GM19372 (cell line): Measurements from ENCODE around the gene GPS2.

Source experiments
- ATAC-seq: cut with Tn5 transposase; IDR thresholded peaks from one replicate; pipeline ENCODE4 v1.9.1; 2021; ENCODE audit warnings: mild to moderate bottlenecking, low read depth, moderate library complexity; ENCODE audit not compliant: unreplicated experiment

GPS2 gene

DNA sequence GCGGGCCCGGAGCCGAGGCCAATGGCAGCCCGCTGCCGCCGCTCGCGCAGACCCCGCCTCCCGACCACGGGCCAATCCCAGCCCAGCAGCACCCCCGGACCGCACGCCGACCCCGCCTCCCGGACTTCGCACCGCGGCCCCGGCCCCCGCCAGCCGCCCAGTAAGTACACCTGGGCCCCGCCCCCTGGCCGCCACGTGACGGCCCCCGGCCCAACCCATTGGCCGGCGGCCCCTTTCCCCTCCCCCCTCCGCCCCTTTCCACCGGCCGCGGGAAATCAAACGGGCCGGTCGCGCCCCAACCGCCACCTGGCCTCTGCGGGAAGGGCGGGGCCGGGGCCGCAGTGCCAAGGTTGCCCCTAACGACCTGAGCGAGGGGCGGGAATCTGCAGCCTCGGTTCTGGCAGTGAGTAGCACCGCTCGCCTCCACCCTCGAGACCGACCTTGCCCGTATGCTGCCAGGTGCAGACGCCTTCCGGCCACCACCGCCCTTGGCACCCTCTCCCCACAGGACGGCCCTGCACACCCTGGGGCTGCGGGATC lies 20.5 kb downstream of the GPS2 start, which contains the start of gene YBX2:
Gene YBX2 (minus strand): TSS at position 26 of the 540 bp plus-strand sequence. CDS start 139 bp downstream, outside the sequence.
- ATAC-seq = no peak

DNA sequence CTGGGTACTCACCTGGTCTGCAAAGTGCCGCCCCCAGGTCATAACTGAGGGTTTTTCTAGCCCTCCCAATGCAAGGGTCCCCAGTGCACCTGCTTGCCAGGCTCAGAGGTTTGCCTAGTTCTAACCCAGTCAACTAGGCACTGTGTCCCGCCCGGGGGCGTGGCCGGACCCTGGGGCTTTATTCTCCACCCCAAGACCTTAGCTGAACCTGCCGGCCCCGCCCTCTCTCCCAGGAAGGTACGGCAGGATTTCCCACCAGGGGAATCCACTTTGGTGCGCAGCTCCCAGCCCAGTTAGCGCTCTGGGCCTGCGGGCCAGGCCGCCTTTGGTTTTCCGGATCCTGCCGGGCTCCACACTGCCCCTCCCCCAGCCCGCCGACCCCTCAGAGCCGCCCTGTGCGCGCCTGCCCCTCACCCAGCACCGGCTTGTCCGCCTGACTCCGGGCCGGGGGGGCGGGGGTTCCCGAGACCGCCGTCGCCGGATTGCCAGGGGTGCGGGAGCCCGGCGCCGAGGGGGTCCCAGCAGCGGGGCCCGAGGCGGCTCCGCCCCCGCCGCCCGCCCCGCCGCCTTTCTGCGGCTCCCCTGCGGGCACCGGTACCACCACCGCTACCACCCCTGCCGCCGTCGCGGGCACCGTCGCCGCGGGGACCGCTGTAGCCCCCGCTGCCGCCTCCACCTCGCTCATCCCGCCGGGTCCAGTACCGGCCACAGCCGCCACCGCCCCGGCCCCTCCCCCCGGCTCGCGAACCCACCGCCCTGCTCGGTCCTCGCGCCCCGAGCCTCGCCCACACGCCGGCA lies 21.1 kb downstream of the GPS2 start:
- no peak for ATAC-seq

DNA sequence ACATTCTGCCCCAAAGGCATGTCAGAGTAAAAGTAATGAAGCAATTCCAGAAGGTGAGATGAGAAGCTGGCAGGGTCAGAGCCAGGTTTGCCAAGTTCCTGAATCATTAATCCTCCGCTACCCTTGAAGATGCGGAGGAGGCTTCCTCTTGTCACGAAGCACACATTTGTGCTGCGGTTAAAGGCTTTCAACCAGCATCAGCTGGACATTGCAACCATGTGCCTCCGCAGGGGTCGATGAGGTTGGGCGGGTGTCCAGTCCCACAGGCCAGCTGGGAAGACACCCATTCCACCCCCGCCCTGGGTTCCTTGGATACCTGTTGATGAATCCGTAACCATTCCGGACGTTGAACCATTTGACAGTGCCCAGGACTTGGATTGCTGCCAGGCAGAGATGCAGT lies 22.0 kb downstream of the GPS2 start:
- ATAC-seq = no peak

DNA sequence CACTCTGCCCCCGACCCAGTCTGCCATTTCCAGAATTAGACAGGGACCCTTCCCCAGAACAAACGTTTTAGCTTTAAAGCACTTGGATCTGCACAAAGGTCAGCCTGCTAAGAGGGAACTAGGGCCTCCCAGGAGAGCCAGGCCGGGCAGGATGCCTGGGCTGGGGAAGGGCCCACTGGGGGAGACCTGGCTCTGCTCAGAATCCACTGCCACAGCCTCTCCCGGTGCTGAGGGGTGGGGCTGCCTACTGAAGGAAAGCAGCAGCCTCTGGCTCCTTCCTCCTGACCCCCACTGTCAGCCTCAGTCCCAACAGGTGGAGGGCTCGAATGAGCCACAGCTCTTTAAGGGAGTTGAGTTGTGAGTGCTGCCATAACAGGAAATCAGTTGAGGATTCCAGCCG lies 22.4 kb downstream of the GPS2 start:
- ATAC-seq = no peak

DNA sequence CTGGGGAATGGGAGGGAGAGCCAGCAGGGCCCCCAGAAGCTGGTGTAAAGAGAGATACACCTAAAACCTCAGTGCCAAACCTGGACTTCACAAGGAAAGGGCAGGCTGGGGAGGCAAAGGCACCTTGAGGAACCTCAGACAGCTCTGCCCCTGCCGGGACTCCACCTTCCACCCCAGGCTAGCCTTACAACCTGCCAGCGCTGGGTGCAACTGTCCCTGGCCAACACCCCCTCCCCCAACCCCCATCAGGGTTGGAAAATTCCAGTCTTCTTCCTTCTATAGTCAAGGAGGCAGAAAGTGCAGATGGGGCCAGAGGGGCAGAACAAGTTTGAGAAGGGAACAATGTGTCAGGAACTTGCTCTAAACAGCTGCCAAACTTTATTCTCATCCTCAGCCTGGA lies 23.0 kb downstream of the GPS2 start:
- no peak for ATAC-seq

DNA sequence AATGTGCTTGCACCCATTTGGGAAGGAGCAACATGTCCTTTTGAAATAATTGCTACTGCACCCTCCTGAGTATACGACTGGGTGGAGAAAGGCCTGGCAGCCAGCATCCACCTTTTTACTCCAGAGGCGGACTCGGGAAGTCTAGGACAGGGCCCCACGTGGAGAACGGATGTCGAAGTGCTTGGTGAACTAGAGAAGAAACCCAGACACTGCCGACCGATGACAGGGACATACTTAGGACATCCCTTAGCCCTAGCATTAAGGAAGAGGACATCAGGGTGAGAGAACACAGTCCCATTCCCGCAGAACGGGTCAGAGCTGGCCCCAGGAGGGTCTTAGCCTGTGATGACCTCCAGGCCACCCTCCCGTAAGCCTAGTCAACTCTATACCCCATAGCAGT lies 24.5 kb downstream of the GPS2 start:
- no peak for ATAC-seq

DNA sequence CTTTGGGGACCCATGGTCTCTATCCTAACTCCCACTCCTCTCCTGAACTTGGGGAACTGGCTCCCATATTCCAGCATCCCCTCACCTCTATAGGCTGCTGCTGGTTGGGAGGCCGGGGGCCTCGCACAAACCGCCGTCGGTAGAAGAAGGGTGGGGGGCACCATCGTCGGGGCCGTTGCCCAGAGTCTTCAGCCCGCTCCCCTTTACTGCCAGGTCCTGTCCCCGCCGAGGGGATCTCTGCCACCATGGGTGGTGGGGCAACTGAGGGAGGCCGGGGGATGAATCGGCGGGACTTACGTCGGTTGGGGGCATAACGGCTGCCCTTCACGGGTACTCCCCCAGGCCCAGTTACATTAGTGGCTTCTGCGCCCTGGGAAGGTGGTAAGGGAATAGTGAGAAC lies 25.0 kb downstream of the GPS2 start:
- ATAC-seq = no peak

DNA sequence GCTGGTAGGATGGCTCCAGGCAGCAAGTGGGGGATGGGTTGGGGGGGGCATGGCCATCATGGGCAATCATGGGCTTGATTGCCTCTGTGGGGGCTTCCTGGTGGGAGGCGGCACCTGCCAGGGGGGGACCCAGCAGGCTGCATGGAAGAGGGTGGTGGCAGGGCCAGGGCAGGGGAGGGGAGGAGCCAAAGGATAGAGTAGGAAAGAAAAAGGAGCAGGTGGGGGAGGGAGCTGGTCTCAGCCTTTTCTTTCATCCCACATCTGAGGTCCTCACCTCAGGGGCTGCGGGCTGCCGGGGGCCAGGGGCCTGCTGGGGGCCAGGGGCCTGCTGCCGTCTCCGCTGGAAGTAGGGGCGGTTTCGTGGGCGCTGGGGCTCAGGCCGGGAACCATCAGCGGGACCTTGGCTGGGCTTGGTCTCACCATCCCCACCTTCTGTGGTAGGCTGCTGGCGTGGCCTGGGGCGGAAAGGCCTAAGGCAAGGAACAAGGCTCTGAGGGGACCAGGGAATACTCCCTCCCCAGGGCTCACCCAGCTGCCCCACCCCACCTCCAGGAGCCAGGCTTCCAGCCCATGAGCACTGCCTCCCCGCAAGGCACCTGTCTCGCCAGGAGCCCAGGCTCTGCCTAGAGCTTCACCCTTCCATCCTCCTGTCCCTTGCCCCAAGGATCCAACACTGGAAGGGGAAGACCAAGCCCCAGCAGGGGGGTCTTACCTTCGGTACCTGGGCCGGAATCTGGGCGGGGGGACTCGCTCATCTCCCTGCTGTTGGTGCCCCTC lies 25.7 kb downstream of the GPS2 start:
- ATAC-seq = no peak

DNA sequence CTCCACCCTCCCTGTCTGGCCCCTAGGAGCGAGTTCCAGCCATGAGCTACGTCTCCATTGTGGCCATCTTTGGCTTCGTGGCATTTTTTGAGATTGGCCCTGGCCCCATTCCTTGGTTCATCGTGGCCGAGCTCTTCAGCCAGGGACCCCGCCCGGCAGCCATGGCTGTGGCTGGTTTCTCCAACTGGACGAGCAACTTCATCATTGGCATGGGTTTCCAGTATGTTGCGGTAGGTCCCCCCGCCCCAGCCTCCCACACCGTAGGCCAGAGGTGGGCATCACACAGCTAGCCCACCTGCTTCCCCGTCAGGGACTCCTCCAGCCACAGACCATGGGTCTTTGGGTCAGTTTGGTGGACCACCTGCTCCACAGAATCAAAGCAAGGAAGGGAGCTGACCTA lies 29.5 kb downstream of the GPS2 start:
- ATAC-seq = no peak

DNA sequence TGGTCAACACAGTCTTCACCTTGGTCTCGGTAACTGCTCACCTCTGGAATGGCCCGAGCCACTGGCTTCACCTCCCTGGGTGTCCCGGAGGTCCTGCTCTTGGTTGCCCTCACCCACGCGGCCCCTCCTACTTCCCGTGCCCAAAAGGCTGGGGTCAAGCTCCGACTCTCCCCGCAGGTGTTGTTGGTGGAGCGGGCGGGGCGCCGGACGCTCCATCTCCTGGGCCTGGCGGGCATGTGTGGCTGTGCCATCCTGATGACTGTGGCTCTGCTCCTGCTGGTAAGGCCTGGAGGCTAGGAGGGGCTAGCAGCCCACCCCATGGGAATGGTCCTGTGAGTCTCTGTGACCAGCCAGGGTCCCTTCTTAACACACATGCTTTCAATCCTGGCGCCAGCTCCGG lies 30.2 kb downstream of the GPS2 start:
- ATAC-seq = no peak

DNA sequence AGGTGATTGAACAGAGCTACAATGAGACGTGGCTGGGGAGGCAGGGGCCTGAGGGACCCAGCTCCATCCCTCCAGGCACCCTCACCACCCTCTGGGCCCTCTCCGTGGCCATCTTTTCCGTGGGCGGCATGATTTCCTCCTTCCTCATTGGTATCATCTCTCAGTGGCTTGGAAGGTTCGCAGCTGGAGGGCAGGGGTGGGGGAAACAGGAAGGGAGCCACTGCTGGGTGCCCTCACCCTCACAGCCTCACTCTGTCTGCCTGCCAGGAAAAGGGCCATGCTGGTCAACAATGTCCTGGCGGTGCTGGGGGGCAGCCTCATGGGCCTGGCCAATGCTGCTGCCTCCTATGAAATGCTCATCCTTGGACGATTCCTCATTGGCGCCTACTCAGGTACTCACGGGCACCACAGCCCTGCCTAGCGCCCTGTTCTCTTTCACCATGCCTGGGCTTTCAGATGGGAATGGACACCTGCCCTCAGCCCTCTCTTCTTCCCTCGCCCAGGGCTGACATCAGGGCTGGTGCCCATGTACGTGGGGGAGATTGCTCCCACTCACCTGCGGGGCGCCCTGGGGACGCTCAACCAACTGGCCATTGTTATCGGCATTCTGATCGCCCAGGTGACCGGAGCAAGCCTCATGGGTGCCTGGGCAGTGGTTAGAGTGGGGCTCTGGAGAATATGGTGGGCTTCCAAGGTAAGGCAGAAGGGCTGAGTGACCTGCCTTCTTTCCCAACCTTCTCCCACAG lies 31.5 kb downstream of the GPS2 start:
- ATAC-seq = no peak

DNA sequence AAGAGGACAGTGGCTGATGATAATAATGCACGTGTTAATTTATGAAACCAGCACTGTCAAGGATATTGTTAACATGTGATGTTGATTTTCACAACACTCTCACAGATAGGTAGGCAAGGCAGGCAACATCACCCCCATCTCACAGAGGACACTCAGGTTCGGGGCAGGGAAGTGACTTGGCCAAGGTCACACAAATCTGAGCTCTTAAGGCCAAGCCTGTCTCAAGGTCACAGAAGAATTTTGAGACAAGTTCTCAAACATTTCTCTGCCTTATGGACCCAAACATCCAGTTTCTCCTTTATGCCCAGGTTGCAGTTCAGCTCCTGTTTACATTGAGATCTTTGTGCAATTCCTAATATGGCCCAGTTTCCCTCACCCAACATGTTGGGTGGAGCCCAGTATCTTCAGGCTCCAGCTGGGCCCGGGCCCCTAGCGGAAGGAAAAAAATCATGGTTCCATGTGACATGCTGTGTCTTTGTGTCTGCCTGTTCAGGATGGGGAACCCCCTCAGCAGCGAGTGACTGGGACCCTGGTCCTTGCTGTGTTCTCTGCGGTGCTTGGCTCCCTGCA lies 32.3 kb downstream of the GPS2 start:
- no peak for ATAC-seq

DNA sequence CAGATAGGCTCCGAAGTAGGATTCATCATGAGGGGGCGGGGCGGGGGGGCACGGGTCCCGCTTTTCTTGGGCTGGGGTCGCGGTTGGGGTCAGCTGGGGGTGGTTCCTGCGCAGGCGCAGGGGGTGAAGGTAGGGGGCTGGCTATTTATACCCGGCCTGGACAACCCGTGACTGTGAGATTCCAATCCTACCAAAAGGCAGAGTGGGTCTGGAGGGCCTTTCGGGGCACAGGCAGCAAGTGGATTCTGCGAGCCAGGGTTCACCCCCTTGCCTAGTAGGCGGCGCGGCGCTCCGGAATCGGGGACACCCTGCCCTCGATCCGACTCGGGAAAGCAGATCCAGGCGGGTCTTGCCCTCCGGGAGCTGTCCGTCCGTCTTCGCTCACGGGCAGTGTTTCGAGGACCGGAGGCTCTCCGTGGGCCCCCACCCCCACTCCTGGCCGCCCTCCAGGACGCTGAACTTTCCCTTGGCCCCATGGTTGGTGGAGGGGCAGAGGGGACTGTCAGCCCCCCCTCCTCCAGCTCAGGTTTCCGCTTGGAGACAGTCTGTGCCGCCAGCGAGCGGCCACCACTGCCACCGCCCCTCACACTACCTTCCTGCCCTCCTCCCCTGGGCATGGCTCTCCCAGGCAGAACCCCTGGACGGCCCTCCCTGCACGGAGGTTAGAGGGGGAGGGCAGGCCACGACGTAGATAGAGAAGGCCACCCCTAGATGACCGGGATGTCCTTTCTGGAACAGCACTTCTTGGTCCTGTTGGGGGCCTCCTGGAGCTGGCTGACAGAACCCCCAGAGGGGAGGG lies 33.0 kb downstream of the GPS2 start:
- no peak for ATAC-seq

DNA sequence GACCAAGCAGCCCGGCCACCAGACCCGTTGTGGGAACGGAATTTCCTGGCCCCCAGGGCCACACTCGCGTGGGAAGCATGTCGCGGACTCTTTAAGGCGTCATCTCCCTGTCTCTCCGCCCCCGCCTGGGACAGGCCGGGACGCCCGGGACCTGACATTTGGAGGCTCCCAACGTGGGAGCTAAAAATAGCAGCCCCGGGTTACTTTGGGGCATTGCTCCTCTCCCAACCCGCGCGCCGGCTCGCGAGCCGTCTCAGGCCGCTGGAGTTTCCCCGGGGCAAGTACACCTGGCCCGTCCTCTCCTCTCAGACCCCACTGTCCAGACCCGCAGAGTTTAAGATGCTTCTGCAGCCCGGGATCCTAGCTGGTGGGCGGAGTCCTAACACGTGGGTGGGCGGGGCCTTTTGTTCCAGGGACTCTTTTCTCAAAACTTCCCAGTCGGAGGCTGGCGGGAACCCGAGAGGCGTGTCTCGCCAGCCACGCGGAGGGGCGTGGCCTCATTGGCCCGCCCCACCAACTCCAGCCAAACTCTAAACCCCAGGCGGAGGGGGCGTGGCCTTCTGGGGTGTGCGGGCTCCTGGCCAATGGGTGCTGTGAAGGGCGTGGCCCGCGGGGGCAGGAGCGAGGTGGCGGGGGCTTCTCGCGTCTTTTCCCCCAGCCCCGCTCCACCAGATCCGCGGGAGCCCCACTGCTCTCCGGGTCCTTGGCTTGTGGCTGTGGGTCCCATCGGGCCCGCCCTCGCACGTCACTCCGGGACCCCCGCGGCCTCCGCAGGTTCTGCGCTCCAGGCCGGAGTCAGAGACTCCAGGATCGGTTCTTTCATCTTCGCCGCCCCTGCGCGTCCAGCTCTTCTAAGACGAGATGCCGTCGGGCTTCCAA lies 33.8 kb downstream of the GPS2 start, which contains the start of gene SLC2A4:
Gene SLC2A4 (plus strand): TSS at position 645 of the 879 bp plus-strand sequence. CDS start 217 bp downstream, at position 862.
- ATAC-seq = peak; percentile 68

DNA sequence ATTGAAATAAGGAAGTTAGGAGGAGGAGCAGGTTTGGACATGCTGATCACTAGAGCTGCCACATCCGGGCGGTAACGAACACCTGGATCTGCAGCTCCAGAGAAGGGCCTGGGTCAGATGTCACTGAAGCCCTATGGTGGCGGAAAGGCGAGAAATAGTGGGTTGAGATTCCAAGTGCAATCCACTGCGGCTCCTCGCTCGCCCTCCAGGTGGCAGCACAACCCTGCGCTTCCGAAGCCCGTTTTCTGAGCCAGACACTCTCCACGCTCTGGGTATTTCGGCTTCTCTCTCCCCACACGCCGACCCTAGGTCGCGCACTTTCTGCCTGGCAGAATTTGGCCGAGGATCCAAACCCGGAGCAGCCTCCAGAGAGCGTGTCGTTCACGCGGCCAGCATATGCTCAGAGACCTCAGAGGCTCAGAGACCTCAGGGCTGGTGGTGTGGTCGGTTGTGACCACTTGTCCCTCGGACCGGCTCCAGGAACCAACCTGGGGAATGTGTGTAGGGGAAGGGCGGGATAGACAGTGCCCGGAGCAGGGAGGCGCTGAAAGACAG lies 34.6 kb downstream of the GPS2 start:
- peak; percentile 42 for ATAC-seq

DNA sequence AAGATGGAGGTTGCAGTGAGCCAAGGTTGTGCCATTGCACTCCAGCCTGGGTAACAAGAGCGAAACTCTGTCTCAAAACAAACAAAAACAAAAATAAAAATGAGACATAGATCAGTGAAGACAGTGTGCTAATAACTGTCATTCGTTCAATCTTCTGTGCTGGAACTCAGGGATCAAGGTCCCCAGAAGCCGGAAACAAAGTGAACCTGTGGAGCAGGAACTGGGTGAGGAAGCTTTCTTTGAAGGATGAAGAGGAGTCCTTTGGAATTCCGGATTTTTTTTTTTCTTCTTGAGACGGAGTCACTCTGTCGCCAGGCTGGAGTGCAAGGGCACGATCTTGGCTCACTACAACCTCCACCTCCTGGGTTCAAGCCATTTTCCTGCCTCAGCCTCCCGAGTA lies 35.7 kb downstream of the GPS2 start:
- no peak for ATAC-seq

DNA sequence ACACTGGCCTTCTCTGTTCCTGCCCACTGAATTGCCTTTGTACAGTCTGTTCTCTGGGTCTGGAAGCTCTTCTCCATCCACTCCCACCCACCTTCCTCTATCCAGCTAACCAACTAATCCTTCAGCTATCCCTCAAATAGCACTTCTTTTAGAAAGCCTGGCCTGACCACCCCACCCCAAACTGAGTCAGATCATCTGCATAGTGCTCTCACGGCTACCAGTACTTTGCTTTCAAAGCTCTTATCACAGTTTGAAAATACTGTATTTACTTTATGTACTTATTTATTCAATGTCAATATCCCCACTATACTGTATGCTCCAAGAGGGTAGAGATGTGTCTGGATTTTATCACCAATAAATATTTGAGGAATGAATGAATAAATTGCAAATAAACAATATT lies 48.4 kb downstream of the GPS2 start:
- no peak for ATAC-seq

DNA sequence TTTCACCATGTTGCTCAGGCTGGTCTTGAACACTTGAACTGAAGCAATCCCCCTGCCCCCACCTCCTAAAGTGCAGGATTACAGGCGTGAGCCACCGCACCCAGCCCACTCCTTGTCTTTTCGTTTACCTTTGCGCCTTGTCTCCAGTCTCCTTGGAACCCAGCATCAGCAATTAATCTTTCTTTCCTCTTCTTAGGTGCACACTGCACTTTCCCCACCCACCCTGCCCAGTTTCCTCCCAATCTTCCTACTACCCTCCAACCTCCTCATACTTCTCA lies 51.4 kb downstream of the GPS2 start:
- ATAC-seq = no peak
